Measurements from ENCODE around the gene MND1.
"Not testable (repeated sequence)": the region's sequence is repeated elsewhere in the genome, so short reads cannot be mapped to it uniquely, and the experiment has no call there.

Gene MND1

DNA sequence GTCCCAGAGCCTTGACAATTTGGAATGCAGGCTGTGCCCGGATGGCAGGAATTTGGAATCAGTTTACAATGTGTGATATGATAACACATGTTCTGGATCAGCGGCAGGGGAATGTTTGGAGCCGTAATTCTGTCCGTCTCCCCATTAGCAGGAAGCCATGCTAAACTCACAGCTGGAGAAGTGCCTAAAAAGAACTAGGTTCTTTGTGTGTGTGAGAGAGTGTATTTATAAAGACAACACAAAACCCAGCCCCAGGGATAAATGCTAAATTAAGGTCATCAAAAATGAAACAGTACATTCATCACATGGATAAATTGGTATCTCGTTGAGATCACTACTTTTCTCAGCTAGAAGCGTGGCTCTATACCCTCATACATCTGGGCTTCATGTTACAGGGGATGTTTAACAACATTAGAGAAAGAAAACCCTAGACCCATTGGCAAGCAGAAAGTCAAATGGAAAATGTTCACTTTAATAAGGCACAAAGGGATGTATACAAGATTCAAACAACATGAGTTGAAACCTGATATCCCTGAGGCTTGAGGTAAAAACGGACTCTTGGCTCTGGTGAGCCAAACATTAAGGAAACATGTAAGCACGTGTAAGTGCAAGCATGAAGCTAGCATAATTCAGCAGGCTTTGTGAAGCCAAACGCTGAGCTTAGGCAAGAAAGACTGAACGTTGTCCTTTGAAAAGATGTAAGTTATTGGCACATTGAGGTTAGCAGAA lies 103.7 kb downstream of the MND1 start:
- DNase-seq: no peak

DNA sequence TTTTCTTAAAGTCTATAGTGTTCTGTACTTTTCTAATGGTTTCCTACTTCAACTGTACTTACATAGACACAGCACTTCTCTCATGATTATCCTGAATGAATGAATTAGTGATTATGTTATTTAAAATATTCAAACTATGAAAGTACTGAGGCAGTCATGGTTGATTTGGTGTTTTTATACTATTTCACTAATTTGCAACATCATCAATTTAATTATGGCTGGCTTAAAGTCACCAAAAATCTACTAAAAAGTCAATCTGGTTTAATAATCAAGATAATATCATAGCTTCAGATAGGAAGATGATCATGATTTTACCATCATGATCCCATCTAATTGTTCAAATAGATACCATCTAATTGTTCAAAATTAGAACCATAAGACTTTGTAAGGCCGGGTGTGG lies 104.8 kb downstream of the MND1 start:
- DNase-seq: no peak

GRCh38 chr4:153450544-153450917 lies 106.0 kb downstream of the MND1 start:
- no peak for DNase-seq

GRCh38 chr4:153451145-153451544 lies 106.7 kb downstream of the MND1 start:
- not testable (repeated sequence) for DNase-seq

- DNase-seq: no peak
Measured at GRCh38 chr4:153451911-153452657, 107.6 kb downstream of the MND1 start.

DNA sequence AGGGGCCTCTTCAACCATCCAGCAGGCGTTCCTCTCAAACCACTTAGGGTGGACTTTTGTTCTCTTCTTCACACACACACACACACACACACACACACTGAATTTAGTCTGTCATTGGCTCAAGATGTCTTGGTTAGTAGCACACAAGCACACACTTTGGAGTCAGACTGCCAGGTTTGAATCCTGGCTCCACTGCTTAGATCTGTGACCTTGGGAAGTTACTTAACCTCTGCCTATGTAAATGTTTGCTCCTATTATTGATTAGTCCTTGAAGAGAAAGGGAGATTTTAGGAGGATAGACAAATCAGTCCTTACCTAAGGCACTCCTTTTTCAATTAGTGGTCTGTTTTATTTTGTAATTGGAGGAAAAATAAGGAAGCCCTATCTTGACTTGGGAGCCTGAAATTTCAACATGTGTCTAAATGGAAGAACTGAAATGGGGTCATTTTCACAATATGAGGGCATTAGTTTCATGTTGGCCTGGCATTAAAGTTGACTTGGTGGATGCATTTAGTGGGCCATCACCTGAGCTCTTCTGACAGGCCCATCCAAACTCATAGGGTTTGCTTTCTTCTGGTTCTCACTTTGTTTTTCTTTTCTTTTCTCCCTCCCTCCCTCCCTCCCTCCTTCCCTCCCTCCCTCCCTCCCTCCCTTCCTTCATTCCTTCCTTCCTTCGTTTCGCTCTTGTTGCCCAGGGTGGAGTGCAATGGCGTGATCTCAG lies 108.3 kb downstream of the MND1 start:
- no peak for DNase-seq

DNA sequence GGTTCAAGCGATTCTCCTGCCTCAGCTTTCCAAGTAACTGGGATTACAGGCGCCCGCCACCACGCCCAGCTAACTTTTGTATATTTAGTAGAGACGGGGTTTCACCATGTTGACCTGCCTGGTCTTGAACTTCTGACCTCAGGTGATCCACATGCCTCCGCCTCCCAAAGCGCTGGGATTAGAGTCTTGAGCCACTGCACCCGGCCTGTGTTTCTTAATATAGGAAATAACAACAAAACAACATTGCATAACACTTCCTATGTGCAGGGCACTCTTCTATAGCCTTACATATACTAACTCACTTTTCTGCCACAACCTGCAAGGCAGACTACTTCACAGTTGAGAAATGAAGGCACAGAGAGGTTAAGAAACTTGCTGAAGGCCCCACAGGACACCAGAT lies 108.9 kb downstream of the MND1 start:
- DNase-seq: no peak

- DNase-seq: no peak
Measured at GRCh38 chr4:153458969-153459368, 114.5 kb downstream of the MND1 start.

- DNase-seq: not testable (repeated sequence)
Measured at GRCh38 chr4:153461549-153461948, 117.1 kb downstream of the MND1 start.

- DNase-seq: no peak
Measured at GRCh38 chr4:153464068-153464467, 119.6 kb downstream of the MND1 start.
